HG02852 (cell line): ENCODE measurements around the gene PREX1.
A peak's percentile ranks its signal among the peaks of the same experiment; 100 is the strongest.
"Not testable (repeated sequence)": the region's sequence is repeated elsewhere in the genome, so short reads cannot be mapped to it uniquely, and the experiment has no call there.

Source experiments
- ATAC-seq: cut with Tn5 transposase; IDR thresholded peaks from one replicate; pipeline ENCODE4 v1.9.1; 2021; ENCODE audit warnings: mild to moderate bottlenecking, moderate library complexity; ENCODE audit not compliant: unreplicated experiment

PREX1 gene, protein sequence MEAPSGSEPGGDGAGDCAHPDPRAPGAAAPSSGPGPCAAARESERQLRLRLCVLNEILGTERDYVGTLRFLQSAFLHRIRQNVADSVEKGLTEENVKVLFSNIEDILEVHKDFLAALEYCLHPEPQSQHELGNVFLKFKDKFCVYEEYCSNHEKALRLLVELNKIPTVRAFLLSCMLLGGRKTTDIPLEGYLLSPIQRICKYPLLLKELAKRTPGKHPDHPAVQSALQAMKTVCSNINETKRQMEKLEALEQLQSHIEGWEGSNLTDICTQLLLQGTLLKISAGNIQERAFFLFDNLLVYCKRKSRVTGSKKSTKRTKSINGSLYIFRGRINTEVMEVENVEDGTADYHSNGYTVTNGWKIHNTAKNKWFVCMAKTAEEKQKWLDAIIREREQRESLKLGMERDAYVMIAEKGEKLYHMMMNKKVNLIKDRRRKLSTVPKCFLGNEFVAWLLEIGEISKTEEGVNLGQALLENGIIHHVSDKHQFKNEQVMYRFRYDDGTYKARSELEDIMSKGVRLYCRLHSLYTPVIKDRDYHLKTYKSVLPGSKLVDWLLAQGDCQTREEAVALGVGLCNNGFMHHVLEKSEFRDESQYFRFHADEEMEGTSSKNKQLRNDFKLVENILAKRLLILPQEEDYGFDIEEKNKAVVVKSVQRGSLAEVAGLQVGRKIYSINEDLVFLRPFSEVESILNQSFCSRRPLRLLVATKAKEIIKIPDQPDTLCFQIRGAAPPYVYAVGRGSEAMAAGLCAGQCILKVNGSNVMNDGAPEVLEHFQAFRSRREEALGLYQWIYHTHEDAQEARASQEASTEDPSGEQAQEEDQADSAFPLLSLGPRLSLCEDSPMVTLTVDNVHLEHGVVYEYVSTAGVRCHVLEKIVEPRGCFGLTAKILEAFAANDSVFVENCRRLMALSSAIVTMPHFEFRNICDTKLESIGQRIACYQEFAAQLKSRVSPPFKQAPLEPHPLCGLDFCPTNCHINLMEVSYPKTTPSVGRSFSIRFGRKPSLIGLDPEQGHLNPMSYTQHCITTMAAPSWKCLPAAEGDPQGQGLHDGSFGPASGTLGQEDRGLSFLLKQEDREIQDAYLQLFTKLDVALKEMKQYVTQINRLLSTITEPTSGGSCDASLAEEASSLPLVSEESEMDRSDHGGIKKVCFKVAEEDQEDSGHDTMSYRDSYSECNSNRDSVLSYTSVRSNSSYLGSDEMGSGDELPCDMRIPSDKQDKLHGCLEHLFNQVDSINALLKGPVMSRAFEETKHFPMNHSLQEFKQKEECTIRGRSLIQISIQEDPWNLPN (N-terminal part only)

GRCh38 chr20:48827855-48828733 lies at the start of gene PREX1:
Gene PREX1 (minus strand): TSS chr20:48827999. CDS start chr20:48827860, 139 bp downstream.
- ATAC-seq: peak; percentile 47

DNA sequence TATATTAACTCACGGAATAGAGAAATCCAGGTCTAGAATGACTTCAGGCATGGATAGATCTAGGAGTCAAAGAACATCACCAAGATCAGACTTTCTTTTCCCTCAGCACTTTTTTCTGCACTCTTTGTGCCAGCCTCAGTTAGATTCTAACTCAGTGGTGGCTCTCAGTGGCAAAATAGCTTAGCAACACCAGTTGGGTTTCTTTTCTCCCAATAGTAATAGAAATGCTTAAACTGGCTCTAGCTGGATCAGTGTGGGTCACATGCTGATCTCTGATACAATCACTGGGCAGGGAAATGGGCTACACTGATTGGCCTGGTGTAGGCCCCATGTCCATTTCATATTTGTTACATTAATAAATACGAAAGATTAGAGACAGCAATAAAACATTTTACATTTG lies 49.5 kb upstream of the PREX1 start:
- ATAC-seq: no peak

DNA sequence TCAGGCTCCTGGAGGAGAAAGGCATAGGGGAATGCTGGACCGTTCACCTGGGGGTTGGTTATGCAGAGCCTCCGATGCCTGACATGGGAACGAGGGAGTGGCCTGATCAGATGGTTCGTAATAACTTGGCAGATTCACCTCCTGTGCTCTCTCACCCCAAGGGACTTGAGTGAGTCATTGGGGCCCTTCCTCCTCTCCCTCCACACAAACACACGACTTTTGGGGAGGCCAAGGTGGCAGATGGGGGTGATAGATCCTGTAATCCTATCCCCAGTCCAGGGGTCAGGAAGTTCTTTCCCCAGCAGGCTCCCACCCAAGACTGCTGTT lies 48.1 kb upstream of the PREX1 start:
- no peak for ATAC-seq

- no peak for ATAC-seq
Measured at GRCh38 chr20:48875233-48875913, 47.6 kb upstream of the PREX1 start.

- not testable (repeated sequence) for ATAC-seq
Measured at GRCh38 chr20:48869442-48869841, 41.6 kb upstream of the PREX1 start.

DNA sequence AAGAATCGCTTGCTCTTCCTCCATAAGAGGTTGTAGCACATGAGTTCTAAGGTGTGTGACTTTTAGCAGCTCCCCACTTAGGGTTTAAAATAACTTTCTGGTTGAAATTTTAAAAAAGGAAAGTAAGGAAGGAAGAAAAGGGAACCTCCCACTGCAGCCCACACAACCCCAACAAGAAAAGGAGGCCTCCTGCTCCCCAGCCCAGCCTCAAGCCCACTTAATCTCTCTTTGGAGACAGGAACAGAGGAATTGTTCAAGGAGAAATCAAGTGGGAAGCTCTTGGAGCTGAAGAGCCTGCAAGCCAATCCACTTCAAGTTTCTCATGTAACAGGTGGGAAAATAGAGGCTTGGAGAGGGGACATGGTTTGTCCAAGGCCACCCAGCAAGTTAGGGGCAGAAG lies 39.1 kb upstream of the PREX1 start:
- no peak for ATAC-seq

DNA sequence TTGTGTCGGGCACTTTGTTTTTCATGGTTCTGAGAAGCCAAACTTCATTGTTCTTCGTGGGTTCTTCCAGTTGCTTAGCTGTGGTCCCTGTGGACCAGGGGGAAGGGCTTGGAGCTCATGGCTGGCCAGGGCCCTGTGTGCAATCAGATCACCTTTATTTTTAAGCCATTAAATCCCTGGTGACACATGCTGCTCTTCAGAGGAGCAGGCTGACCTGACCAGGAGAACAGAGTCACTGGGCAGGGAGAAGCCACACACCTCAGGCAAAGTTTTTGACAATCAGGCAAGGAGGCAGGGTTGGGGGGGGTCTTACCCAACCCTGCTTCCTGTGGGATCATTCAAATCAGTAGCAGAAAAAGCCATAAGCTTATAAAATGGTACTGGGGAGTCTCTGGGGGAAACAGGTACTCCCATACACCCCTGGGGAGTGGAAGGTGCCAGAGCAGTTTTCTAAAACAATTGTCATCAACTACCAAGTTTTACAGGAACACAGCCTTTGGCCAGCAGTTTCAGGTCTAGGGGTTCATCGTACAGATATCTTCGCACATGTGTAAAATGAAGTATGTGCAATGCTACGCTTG lies 37.0 kb upstream of the PREX1 start:
- ATAC-seq: no peak

- ATAC-seq: no peak
Measured at GRCh38 chr20:48864254-48864653, 36.5 kb upstream of the PREX1 start.

DNA sequence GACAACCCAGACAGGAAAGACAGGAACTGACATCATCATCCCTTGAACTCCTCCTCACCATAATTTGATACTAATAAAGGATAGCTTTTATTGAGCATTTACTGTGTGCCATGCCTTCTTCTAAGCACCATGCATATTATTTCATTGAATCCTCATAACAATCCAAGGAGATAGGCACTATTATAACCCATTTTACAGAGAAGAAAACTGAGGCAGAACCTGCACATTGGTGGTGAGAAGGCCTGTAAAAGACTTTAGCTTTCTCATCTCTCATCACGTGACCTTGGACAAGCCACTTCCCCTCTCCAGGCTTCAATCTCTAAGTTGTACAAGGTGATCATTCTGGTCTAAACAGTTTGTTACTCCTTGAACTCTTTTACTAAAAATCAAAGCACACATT lies 34.5 kb upstream of the PREX1 start:
- no peak for ATAC-seq

DNA sequence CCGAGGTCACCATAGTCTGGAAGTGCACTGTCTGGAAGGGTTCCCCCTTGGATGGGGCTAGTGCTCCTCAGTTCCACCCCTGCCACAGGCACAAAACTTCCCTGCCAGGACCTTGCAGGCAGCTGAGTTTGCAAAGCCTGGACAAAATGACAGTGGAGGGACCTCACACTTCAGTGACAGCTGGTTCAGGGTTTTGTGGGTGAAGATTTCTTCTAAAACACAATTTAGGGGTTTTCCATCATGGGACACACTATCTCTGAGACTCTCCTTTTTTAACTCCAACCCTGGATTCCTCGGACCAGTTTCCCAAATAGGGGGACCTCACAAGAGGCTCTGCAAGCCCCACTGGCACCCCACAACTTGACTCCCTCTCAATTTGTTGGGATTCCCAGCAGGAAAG lies 33.6 kb upstream of the PREX1 start:
- no peak for ATAC-seq

DNA sequence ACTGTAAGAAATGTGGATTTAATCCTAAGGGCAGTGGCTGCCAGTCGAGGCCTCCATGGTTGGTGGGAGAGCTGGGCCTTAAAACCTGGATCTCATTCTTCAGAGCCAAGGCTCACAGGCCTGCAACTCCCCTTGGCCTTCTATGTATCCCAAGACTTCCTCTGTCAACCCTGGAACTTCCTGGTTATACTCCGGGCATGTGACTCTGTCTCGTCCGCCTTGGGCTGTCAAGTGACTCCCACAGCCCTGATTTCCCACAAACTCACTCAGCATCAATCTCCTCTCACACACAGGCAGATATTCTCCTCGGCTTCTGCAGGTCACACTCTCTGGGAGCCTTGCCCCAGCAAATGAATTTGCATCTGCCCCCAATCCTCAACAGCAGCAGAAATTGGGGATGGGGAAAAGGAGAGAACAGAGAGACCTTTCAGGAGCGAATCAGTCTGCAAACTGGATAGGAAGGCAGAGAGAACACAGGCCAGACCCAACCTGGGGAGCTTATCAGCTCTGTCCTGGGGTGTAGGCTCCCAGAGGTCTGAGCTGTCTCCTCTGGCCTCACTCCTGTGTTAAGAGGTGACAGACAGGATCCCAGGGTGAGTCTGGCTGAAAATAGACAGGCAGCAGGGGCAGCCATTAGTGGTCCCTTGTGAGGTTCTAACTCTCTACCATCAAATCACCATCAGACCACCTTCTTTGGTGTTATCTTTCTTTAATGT lies 30.4 kb upstream of the PREX1 start:
- no peak for ATAC-seq

GRCh38 chr20:48856130-48856529 lies 28.3 kb upstream of the PREX1 start:
- no peak for ATAC-seq

- no peak for ATAC-seq
Measured at GRCh38 chr20:48855046-48855445, 27.2 kb upstream of the PREX1 start.

GRCh38 chr20:48852609-48853008 lies 24.8 kb upstream of the PREX1 start:
- no peak for ATAC-seq

DNA sequence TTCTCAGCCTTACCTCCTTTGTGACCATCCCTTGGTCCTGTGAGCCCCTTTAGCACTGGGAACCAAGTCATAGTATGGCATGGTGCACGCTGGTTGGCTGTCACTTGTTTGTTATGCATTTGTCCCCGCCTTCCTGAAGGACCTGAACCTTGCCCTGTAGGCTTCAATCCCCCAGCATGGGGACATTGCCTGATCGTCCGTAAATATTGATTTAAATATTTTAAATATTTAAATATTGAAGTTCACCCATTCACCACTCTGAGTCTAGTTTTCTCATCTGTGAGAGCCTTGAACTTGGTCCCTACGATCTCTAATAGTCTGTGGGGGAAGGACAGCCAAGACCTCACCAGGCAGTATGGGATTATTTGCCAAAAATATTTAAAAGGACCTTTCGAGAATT lies 23.8 kb upstream of the PREX1 start:
- ATAC-seq: no peak

DNA sequence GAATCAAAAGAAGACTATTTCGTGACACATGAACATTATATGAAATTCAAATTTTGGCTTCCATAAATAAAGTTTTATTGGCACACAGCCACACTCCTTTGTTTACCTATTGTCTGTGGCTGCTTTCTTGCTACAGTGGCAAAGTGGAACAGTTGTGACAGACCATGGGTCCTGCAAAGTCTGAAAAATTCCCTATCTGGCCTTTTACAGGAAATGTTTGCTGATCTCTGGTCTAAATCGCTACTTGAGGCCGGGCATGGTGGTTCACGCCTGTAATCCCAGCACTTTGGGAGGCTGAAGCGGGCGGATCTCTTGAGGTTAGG lies 23.1 kb upstream of the PREX1 start:
- no peak for ATAC-seq

DNA sequence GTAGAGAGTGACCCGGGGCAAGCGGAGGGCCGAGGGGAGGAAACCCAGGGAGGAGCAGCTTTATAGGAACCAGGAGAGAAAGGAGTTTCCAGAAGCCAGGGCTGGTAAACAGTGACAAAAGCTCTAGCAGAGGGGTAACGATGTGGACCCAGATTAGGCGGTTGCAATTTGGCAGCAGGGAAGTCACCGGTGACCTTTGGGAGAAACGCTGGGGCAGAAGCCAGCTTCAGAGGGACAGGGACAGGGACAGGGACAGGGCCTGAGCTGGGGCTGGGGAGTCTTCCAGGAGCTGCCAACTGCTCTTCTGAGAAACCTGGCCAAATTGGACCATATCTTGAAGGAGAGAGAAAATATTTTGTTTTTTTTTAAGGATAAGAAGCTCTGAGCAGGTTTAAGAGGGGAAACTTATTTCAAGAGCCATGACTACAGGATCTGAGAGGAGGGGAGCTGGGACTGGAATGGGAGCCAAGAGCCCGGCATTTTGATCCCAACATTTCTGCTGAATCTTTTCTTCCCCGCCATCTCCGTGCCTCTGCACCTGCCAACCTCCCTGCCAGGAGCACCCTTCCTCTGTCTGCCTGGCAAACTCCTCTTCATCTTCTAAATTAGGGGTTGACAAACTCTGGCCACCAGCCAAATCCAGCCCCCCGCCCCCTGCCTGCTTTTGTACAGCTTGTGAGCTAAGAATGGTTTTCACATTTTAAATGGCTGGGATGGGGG lies 22.6 kb upstream of the PREX1 start:
- ATAC-seq: no peak

GRCh38 chr20:48849779-48850178 lies 22.0 kb upstream of the PREX1 start:
- no peak for ATAC-seq
